ENCODE results near the gene CFAP53.

Gene CFAP53

GRCh38 chr18:50192995-50193795, 73.1 kb downstream of the CFAP53 start:
- DNase-seq: no peak

DNA sequence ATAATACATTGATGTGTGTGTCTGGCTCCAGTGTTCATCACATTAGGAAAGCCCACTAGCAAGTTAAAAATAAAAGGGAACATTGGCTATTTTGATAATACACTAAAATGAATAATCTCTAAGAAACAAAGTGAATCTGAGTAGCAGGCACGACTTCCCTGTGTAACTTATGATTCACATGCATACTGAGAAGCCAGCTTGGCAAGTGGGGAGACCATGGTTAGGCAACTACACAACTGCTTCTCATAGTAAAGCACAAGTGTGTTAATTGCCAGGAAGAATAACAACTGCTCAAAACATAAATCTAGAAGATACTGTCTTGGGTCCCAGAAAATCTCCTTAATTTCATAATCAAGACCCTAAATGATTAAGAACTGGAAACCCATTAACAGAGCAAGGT, 75.4 kb downstream of the CFAP53 start:
- DNase-seq: no peak

GRCh38 chr18:50190236-50190635, 76.1 kb downstream of the CFAP53 start:
- no peak for DNase-seq

GRCh38 chr18:50189160-50189559, 77.1 kb downstream of the CFAP53 start:
- no peak for DNase-seq

- DNase-seq: no peak
These were observed 77.6 kb downstream of the CFAP53 start for GRCh38 chr18:50188652-50189051.

DNA sequence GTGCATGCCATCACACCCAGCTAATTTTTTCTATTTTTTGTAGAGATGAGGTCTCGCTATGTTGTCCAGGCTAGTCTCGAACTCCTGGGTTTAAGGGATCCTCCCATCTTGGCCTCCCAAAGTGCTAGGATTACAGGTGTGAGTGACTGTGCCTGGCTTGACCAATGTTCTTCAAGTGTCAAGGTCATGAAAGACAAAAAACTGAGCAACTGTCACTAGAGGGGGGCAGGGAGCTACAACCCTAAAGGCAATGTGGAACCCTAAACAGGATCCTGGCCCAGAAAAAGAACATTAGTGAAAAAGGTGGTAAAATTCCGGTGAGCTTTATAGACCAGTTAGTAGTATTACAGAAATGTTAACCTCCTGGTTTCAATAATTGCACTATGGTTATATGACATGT, 78.6 kb downstream of the CFAP53 start:
- no peak for DNase-seq

GRCh38 chr18:50186385-50186784, 79.9 kb downstream of the CFAP53 start:
- no peak for DNase-seq

- no peak for DNase-seq
These were observed 82.7 kb downstream of the CFAP53 start for GRCh38 chr18:50183556-50183955.

DNA sequence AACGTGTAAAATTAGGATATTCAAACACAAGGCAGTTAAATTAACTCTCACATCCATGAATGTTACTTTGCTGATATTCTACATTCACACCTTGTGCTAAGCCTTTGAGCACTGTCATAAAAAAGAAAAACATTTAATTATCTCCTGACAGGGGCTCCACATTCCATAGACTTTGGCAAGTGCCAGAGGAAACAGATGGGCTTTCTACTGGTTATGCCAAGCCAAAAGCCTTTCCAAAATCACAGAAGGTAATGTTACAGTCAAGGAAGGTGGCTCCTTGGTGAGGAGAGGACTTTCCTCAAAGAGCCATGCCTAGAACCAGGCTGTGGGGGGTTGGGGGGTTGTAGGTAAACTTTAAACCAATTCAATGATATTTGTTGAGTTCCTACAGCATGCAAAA, 83.8 kb downstream of the CFAP53 start:
- DNase-seq: peak; percentile 48

- DNase-seq: no peak
These were observed 84.7 kb downstream of the CFAP53 start for GRCh38 chr18:50181590-50181989.

DNA sequence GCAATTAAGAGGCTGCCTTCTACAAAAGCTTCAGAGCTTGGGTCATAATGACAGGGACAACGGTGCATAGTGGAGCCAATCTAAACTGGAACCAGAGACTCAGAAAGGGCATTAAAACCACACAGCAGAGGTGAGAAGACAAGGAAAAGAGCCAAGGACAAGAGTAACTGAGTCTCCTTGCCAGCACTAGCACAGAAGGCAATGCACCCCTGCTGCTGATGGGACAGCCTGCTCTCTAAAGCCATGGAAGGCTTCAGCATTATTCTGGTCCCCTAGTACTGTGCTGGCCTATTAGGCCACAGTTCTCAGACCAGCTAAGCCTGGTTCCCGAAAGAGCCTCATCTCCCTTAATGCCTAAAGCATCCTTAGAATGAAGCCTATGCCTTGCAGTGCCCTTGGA, 86.8 kb downstream of the CFAP53 start:
- DNase-seq: no peak

DNA sequence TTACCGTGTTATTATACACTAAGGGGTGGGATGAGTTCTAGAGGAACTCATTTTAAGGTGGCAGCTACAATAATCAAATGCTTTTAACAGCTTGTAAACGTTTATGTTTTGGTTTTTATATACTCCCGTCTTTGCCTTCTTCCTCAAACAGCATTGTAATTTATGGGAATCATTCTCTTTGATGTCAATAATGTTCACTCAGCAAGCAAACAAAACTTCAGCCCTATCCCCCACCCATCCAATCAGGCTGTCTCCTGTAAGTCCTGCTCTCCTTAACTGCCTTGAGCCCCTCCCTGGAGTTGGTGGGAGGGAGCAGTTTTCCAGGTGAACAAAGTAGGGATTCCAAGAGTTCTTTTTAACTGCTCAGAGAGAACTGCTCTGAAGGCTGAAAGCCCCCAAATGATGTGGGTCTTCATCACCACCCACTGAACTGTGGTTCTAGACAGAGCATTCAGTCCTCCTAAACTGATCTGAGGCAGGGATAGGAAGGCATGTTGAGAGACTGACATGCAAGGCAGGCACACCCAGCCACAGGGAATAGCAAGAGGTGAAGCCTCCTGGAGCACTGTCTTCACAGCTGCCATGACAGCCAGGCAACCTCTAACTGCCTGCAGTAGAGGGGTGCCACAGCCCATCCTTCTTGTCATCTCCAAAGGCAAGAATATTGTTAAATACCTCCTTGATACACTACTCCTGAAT, 88.9 kb downstream of the CFAP53 start:
- no peak for DNase-seq
